Pons (tissue), 1 donor: ENCODE measurements around the gene VSIR.

Source experiments
- DNase-seq: peaks from one replicate; pipeline ENCODE4 v3.0.0-alpha.2; 2016; ENCODE audit warnings: low spot score

Gene VSIR

GRCh38 chr10:71763352-71764127 is 9.8 kb downstream of the VSIR start:
- no peak for DNase-seq

- DNase-seq: no peak
Measured at GRCh38 chr10:71762324-71762723, 11.0 kb downstream of the VSIR start.

- DNase-seq: no peak
Measured at GRCh38 chr10:71761541-71762113, 11.7 kb downstream of the VSIR start.

DNA sequence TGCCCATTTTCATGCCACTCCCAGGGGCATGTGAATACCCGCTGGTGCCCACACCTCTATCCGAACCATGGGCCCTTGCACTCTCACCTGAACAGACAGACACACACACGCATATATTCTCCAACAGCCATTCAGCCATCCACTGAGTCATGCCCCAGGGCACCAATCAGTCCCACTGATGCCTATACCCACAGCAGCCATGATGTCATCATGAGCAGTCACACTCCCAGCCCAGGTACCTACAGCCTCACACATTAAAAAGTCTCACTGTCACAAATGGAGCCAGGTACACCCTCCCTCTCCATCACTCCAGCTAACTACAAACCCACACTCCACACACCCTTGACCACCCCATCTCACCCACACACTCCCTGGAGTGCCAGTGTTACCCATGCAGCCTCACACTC is 12.2 kb downstream of the VSIR start:
- no peak for DNase-seq

GRCh38 chr10:71757399-71757922 is 15.9 kb downstream of the VSIR start:
- no peak for DNase-seq

- peak; percentile 62 for DNase-seq
Measured at GRCh38 chr10:71756311-71757191, 16.8 kb downstream of the VSIR start.

DNA sequence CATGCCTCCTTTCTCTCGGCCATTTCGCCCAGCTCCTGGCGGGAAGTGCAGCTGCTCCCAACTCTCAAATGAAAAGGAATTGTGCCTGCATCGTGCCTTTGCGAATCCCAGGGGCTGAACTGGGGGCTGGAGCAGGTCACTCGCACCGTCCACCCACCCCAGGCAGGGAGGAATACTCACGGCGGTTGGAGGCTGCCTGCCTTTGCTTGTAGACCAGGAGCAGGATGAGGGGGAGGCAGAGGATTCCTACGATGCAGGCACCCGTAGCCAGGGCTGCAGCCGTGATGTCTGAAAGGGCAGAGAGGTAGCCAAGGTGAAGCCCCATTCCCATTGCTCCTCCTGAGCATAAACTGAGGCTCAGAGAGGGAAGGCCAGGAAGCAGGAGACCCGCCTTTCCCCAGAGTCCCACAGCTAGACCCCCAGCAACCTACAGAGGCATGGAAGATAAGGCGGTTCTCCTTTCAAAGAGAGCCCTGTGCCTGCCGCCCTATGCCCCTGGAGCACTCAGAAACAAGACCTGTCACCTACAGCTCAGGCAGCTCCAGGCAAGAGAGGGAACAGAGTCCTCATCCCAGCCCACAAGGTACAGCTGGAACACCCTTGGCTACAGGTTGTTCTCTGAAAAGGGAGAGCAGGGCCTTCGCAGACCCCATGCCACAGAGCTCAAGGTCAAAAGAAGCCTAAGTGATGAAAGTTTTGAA is 18.0 kb downstream of the VSIR start:
- no peak for DNase-seq

DNA sequence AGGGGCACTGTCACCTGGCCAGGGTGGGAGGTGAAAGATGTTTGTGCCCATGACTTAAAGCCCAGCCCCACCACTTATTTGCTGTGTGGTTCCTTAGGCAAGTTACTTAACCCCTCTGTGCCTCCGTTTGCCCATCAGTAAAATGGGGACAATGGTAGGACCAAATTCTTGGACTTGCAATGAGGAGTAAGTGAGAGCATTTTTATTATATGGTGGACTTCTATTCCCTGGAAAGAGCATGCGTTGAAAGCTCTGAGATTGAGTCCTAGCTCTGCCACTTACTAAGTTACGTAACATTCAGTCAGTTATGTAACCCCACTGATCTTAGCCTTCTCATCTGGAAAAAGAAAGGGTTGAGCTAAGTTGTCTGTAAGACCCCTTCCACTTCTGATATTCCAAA is 18.8 kb downstream of the VSIR start:
- no peak for DNase-seq

DNA sequence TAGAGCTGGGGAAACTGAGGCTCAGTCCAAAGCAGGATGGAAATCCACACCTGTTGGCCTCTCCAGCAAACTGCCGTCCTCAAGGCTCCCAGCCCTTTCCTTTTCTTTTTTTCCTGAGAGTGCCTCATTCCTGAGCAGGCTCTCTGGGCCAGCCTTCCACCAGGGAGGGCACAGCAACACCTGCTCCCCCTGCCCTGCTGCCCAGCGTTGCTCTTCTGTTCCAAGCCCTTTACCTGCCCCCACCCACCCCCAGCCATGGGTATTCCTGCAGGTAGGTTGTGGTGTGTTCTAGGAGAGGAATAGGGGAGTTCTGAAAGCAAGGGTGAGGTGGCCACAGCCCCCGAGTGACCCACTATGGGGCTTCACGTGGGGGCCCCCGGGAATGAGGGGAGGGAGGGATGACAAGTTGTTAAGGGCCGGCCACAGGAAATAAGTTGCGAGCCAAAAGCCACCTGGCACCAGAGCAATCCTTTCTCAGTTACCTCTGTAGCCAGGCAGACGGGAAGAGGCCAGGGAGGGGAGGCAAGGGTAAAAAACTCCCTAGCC is 19.3 kb downstream of the VSIR start:
- DNase-seq: no peak

- peak; percentile 82 for DNase-seq
Measured at GRCh38 chr10:71753091-71753959, 20.0 kb downstream of the VSIR start.

- DNase-seq: no peak
Measured at GRCh38 chr10:71752391-71753090, 20.8 kb downstream of the VSIR start.

- DNase-seq: no peak
Measured at GRCh38 chr10:71751515-71752224, 21.6 kb downstream of the VSIR start.

DNA sequence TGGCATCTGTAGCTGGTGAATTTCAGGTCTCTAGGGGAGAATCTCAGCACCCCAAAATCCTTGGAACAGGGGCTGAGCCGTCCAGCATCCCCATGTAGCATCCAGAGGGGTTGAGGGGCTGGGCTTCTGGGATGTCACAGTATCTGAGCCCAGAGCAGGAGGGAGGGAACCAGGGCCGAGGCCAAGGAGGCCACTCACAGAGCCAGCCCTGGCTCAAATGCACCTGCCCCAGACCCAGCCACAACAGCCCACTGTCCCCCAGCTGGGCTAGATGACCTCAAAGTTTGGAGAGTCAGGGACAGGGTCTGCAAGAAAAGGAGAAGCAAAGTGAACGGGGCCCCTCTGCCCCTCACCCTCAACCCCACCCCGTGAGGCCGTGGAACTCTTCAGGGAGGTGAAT is 22.3 kb downstream of the VSIR start:
- no peak for DNase-seq

GRCh38 chr10:71750124-71750841 is 23.0 kb downstream of the VSIR start:
- DNase-seq: no peak

- no peak for DNase-seq
Measured at GRCh38 chr10:71749396-71749795, 23.9 kb downstream of the VSIR start.

DNA sequence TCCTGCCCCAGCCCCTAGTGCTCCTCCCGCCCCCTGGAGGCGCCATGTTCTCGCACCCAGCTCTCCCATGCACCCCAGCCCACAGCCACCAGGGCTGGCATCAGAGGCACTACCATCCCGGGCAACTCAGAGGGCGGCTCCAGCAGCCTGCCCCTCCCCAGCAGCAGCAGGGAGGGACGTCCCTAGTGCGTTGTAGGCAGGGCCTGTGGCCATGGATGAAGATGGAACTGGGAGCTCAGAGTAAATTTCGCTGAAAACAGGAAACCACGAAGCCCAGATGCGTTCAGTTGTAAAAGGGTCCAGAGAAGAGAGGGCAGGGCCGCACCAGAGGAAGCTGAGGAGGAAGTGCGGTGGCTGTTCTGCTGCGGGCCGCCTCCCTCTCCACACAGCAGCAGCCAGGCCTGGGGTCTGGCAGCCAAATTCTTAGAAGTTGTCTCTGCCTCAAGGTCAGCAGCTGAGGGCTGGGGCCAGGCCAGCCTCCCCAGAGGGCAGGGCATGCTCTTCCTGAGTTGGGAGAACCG is 24.6 kb downstream of the VSIR start:
- peak; percentile 83 for DNase-seq

GRCh38 chr10:71747551-71748523 is 25.5 kb downstream of the VSIR start:
- peak; percentile 59 for DNase-seq
